ENCODE results near the gene ABTB2.

ABTB2 gene

DNA sequence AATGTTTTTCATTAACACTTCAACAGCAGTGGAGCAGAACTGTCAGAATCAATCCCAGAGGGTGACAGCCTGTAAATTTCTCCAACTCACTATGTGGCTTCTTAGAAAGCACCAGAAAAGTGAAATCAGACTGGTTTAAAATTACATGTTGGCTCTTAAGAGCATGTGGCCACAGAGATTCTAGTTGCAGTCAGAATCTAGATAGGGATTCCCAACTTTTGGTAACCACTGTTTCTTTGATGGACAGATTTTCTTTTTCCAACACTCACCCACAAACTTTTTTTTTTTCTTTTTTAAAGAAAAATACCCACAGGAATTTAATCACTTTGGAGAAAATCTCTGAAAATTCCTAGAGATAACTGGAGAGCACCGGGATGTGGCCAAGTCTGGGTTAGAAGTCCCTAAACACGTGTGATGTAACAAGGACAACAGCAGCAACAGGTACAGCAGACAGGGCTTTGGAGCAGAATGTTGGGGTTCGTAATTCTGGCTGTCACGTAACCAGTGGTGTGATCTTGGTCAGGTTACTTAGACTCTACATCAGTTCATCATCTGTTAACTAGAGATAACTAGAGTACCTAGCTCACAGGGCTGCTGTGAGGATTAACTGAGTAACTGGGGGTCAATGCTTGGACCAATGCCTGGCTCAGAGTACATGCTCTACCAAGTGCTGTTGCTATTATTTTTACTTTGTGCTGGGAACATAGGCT, 152.3 kb downstream of the ABTB2 start:
- TF ChIP-seq, protein P1, sequence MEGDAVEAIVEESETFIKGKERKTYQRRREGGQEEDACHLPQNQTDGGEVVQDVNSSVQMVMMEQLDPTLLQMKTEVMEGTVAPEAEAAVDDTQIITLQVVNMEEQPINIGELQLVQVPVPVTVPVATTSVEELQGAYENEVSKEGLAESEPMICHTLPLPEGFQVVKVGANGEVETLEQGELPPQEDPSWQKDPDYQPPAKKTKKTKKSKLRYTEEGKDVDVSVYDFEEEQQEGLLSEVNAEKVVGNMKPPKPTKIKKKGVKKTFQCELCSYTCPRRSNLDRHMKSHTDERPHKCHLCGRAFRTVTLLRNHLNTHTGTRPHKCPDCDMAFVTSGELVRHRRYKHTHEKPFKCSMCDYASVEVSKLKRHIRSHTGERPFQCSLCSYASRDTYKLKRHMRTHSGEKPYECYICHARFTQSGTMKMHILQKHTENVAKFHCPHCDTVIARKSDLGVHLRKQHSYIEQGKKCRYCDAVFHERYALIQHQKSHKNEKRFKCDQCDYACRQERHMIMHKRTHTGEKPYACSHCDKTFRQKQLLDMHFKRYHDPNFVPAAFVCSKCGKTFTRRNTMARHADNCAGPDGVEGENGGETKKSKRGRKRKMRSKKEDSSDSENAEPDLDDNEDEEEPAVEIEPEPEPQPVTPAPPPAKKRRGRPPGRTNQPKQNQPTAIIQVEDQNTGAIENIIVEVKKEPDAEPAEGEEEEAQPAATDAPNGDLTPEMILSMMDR (IDR thresholded peaks at IDR 0.05), result no peak

DNA sequence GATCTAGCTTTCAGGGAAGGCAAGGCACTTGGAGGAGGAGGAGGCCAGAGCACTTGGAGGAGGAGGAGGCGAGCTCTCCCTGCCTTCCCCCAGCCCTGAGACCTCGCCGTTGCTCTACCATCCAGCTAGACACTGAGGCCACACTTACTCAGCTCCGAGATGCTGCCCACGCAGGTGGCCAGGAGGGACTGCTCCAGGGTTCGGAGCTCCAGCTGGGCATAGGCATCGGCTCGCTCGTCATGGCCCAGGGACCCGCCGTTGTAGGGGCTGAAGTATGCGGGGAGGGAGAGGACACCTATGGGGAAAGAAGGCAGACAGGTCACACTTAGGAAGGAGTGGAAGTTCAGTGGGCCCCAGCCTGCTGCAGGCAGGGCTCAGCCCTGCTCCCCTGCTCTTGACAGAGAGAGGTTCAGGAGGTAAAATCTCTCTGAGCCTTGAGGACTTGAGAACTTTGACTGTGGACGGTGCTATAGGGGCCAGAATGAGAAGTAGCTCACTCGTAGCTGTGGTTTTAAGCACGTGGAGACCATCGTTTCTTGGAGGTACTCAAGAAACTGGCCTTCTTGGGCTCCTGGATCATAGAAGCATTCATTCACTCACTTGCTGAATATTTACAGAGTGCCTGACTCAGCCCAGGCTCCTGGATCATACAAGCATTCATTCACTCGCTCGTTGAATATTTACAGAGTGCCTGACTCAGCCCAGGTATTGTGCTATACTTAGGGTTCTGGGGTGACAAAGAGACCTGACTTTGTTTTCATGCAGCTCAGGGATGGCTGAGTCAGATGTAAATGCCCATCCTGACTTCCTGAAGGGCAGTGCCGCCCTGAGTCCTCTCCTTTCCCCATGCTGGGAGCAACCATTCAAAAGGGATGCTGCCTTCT, 153.2 kb downstream of the ABTB2 start:
- TF ChIP-seq, protein P1 (IDR thresholded peaks at IDR 0.05), result no peak

DNA sequence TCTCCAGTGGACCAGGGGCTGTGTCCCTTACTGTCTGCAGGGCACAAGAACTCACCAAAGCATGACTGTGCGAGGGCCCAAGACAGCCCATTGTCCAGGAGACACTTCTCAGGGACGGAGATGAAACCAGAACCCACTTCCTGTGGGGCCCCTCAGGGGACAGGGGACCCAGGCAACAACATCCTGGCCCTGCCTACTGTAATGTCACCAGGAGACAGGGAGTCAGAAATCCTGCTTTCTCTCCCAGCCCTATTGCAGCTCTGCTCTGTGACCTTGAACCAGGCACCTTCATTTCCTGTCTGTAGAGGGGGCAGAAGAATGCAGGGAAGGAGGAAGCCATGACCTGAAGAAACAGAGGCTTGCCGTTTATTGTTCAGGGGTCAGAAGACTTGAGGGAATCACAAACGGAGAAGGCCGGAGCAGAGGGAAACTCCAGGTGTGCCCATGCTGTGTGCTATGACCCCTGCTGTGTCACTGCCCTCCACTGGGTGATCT, 154.4 kb downstream of the ABTB2 start:
- TF ChIP-seq, protein P1 (IDR thresholded peaks at IDR 0.05), result no peak

- TF ChIP-seq, protein P1 (IDR thresholded peaks at IDR 0.05), result no peak
These were observed 156.7 kb downstream of the ABTB2 start for GRCh38 chr11:34201129-34201528.

DNA sequence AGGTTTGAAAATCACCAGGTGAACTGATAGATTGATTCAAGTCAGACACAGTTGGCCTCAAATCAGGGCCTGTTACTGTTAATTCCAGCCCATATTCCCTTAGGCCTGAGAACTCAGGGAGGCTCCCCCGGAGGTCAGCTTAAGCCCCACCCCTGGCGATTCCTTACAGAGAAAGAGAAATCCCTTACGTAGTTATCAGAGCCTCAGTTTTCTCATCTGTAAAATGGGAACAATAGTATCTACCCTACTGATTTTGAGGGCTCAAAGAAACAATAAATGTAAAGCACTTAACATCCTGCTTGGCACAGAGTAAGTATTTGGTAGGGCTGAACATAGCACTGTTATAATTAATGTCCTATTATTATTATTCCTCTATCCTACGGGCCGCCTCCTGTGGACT, 158.3 kb downstream of the ABTB2 start:
- TF ChIP-seq, protein P1 (IDR thresholded peaks at IDR 0.05), result no peak

DNA sequence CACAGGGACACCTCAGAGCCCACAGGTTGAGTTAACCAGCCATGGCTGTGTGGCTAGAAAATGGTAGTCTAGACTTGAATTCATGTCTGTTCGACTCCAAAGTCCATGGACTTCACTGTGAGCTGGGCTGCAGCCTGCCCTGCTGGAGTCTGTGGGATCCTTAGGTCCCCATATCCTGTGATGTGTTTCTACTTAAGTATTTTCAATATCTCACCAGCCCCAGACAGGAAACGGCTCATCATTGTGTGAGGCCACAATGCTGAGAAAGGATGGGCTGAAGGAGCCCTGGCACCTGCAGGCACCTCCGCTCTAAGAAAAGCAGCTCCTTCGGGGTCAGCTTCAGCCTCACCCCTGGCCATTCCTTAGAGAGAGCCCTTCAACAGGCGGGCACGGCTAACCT, 159.3 kb downstream of the ABTB2 start:
- TF ChIP-seq, protein P1 (IDR thresholded peaks at IDR 0.05), result no peak

GRCh38 chr11:34197256-34197655, 160.6 kb downstream of the ABTB2 start:
- TF ChIP-seq, protein P1 (IDR thresholded peaks at IDR 0.05), result no peak
